Vagina (tissue), 2 donors: Measurements from ENCODE around the gene POU2F1.

ENCODE experiments used
- POLR2AphosphoS5 ChIP-seq, 2 donors: sonication (generic); formaldehyde crosslinking; IDR thresholded peaks; one replicate each; pipeline ENCODE4 v1.9.0; 2017; ENCODE audit warnings: antibody characterized with exemption in 2 of 2, mild to moderate bottlenecking in 2 of 2, low read depth in 1 of 2; ENCODE audit not compliant: insufficient read depth in 1 of 2
- TF ChIP-seq, protein P1 (sequence below), 3 experiments: fragments of 450-650 bp in 2 of 3; fragments of 200-600 bp in 1 of 3; sonication (generic) in 1 of 3; IDR thresholded peaks; one replicate each; pipeline ENCODE4 v1.5.1; 2017 to 2019; ENCODE audit warnings: antibody characterized with exemption in 3 of 3, mild to moderate bottlenecking in 2 of 3, moderate library complexity in 2 of 3

DNA sequence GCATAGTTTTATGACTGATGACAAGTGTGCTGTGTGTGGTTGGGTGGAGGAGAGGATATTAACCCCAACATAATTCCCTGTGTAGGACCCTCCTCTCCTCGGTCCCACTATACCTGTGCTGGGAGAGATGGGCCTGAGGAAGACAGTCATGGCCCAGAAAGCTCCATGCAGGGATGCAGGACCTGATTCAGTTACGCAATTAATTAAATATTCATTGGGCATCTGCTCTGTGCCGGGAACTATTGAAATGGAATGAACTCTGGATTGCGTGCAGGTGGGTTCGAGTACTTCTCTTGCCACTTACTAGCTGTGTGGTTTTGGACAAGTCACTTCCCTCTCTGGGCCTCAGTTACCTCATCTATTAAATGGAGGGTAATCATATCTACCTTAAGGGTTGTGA lies 223.1 kb downstream of the POU2F1 start:
- TF ChIP-seq, protein P1, sequence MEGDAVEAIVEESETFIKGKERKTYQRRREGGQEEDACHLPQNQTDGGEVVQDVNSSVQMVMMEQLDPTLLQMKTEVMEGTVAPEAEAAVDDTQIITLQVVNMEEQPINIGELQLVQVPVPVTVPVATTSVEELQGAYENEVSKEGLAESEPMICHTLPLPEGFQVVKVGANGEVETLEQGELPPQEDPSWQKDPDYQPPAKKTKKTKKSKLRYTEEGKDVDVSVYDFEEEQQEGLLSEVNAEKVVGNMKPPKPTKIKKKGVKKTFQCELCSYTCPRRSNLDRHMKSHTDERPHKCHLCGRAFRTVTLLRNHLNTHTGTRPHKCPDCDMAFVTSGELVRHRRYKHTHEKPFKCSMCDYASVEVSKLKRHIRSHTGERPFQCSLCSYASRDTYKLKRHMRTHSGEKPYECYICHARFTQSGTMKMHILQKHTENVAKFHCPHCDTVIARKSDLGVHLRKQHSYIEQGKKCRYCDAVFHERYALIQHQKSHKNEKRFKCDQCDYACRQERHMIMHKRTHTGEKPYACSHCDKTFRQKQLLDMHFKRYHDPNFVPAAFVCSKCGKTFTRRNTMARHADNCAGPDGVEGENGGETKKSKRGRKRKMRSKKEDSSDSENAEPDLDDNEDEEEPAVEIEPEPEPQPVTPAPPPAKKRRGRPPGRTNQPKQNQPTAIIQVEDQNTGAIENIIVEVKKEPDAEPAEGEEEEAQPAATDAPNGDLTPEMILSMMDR (IDR thresholded peaks at IDR 0.05) = no peak
- no peak for TF ChIP-seq POLR2AphosphoS5 (IDR thresholded peaks at IDR 0.05; ENCODE audit: insufficient read depth in 1 of 2, low read depth in 1 of 2)
